Measurements from ENCODE around the gene CD69. TPM values are rescaled to one million over a fixed set of nuclear protein-coding genes. Genes with fewer than 3 reads are reported as not detected.

CD69 gene
- total RNA-seq, 4 donors from 2014 or later = 5.0 to 18.2 (median 6.2) TPM

- no peak for DNase-seq
- Histone ChIP-seq H3K36me3 (no peaks in the 10 kb centered on the region), H3K27ac (no peak overlapping the region), H3K4me3 (replicated peaks in 1 of 3) (no peak overlapping the region), H3K9me3 (no peaks in the 10 kb centered on the region), H3K4me1 (peaks cover 0 to 5% of the 10 kb centered on the region in 2 donors), H3K27me3 (no peaks in the 10 kb centered on the region)
- TF ChIP-seq CTCF (IDR thresholded peaks at IDR 0.05) (no peak), POLR2A (IDR thresholded peaks at IDR 0.05) (no peak)
- 93 to 94% methylated on average over 3 of the region's 3 CpGs for WGBS, 2 donors
- intact Hi-C loops (cut with DNase I) = no loop called here
Measured at GRCh38 chr12:9758119-9758518, 2.6 kb downstream of the CD69 start.

- Histone ChIP-seq H3K36me3 (no peaks in the 10 kb centered on the region), H3K27me3 (no peaks in the 10 kb centered on the region), H3K27ac (no peak overlapping the region), H3K4me3 (replicated peaks in 1 of 3) (no peak overlapping the region), H3K4me1 (peaks cover 0 to 5% of the 10 kb centered on the region in 2 donors), H3K9me3 (no peaks in the 10 kb centered on the region)
- DNase-seq = no peak
- WGBS, 2 donors = 76 to 91% methylated on average over 5 of the region's 5 CpGs
- intact Hi-C loops (cut with DNase I) = no loop called here
- no peak for TF ChIP-seq CTCF (IDR thresholded peaks at IDR 0.05)
- no peak for TF ChIP-seq POLR2A (IDR thresholded peaks at IDR 0.05)
Measured at GRCh38 chr12:9757433-9758025, 3.2 kb downstream of the CD69 start.

- TF ChIP-seq CTCF (IDR thresholded peaks at IDR 0.05) (no peak), POLR2A (IDR thresholded peaks at IDR 0.05) (no peak)
- Histone ChIP-seq H3K27me3 (no peaks in the 10 kb centered on the region), H3K4me3 (replicated peaks in 1 of 3) (no peak overlapping the region), H3K4me1 (peaks cover 0 to 5% of the 10 kb centered on the region in 2 donors), H3K36me3 (no peaks in the 10 kb centered on the region), H3K27ac (no peak overlapping the region), H3K9me3 (no peaks in the 10 kb centered on the region)
- no peak for DNase-seq
- WGBS, 2 donors = 93% methylated on average over 5 of the region's 5 CpGs
- intact Hi-C loops (cut with DNase I) = no loop called here
Measured at GRCh38 chr12:9756706-9757105, 4.0 kb downstream of the CD69 start.

GRCh38 chr12:9756170-9756569 lies 4.5 kb downstream of the CD69 start:
- no peaks in the 10 kb centered on the region for H3K36me3 ChIP-seq
- no peaks in the 10 kb centered on the region for H3K27me3 ChIP-seq
- intact Hi-C loops (cut with DNase I) = no loop called here
- H3K4me1 ChIP-seq = peaks cover 0 to 5% of the 10 kb centered on the region in 2 donors
- H3K27ac ChIP-seq = no peak overlapping the region
- no peak for DNase-seq
- no peak overlapping the region for H3K4me3 ChIP-seq (replicated peaks in 1 of 3)
- TF ChIP-seq POLR2A (IDR thresholded peaks at IDR 0.05) (no peak), CTCF (IDR thresholded peaks at IDR 0.05) (no peak)
- no peaks in the 10 kb centered on the region for H3K9me3 ChIP-seq
- 82 to 94% methylated on average over 2 of the region's 2 CpGs for WGBS, 2 donors

GRCh38 chr12:9755567-9755966 lies 5.1 kb downstream of the CD69 start:
- H3K36me3 ChIP-seq = no peaks in the 10 kb centered on the region
- H3K9me3 ChIP-seq = no peaks in the 10 kb centered on the region
- TF ChIP-seq POLR2A (IDR thresholded peaks at IDR 0.05) (no peak), CTCF (IDR thresholded peaks at IDR 0.05) (no peak)
- no peak for DNase-seq
- H3K27ac ChIP-seq = no peak overlapping the region
- no peaks in the 10 kb centered on the region for H3K4me1 ChIP-seq
- intact Hi-C loops (cut with DNase I) = no loop called here
- 79 to 87% methylated on average over 2 of the region's 2 CpGs for WGBS, 2 donors
- H3K27me3 ChIP-seq = no peaks in the 10 kb centered on the region
- H3K4me3 ChIP-seq (replicated peaks in 1 of 3) = no peak overlapping the region

Data from thyroid gland (tissue), 4 donors.